T-cell (primary cell): ENCODE data around the gene METTL22. TPM values are rescaled to one million over a fixed set of nuclear protein-coding genes. Genes with fewer than 3 reads are reported as not detected.

ENCODE experiments used
- ATAC-seq, 4 experiments: fragments of 200-7000 bp in 3 of 4; fragments of 150-1000 bp in 1 of 4; cut with Tn5 transposase; replicated peaks in 1 of 4; 1 replicate in 3 of 4; 2 replicates in 1 of 4; pipeline ENCODE4 v1.10.0; 2021; ENCODE audit warnings: moderate library complexity in 3 of 4, mild to moderate bottlenecking in 2 of 4, moderate number of reproducible peaks in 1 of 4
- CTCF ChIA-PET, 2 donors: fragments of 300-600 bp; sonication (Branson Sonifier 250); formaldehyde crosslinking; loops; one replicate each; lab custom pipeline; 2022; ENCODE audit warnings: antibody characterized with exemption in 2 of 2; lab: Charles Lee
- POLR2A ChIA-PET, 2 donors: fragments of 300-600 bp; sonication (Branson Sonifier 250); formaldehyde crosslinking; loops; one replicate each; lab custom pipeline; 2022; ENCODE audit warnings: antibody characterized with exemption in 2 of 2; lab: Charles Lee
- DNase-seq, 35 experiments: peaks; one replicate each; pipeline versions ENCODE4 v3.0.0 to v3.0.0-alpha.2; 2013 to 2023
- H3K27ac ChIP-seq: one replicate; pipeline ENCODE4 v1.5.1; 2013; ENCODE audit warnings: low read length
- H3K27me3 ChIP-seq, 2 experiments: replicated peaks in 1 of 2; 1 replicate in 1 of 2; 2 replicates in 1 of 2; pipeline versions ENCODE4 v1.6.1 to v1.7.0; 2013; ENCODE audit warnings: low read length in 1 of 2, mixed read lengths in 1 of 2; ENCODE audit not compliant: control insufficient read depth in 2 of 2, insufficient read depth in 2 of 2; ENCODE audit errors: extremely low read depth in 1 of 2
- H3K36me3 ChIP-seq, 2 donors: 1 replicate in 1 of 2; 2 replicates in 1 of 2; pipeline versions ENCODE4 v1.6.1 to v1.7.0; 2013; ENCODE audit warnings: low read length in 1 of 2; ENCODE audit not compliant: control insufficient read depth in 2 of 2, insufficient read depth in 1 of 2; ENCODE audit errors: extremely low read depth in 1 of 2
- H3K4me1 ChIP-seq, 2 experiments: 1 replicate in 1 of 2; 2 replicates in 1 of 2; pipeline versions ENCODE4 v1.6.1 to v1.7.0; 2013; ENCODE audit warnings: low read length in 2 of 2, mixed read lengths in 1 of 2; ENCODE audit not compliant: insufficient read depth in 2 of 2, control insufficient read depth in 1 of 2; ENCODE audit errors: extremely low read depth in 1 of 2
- H3K4me3 ChIP-seq, 2 donors: 1 replicate in 1 of 2; 2 replicates in 1 of 2; pipeline versions ENCODE4 v1.5.1 to v1.7.0; 2013; ENCODE audit warnings: mild to moderate bottlenecking in 2 of 2, low read length in 1 of 2, moderate library complexity in 1 of 2; ENCODE audit not compliant: control insufficient read depth in 1 of 2; ENCODE audit errors: extremely low read depth in 1 of 2
- H3K9me3 ChIP-seq: 2 replicates; pipeline ENCODE4 v1.7.0; 2013
- H3K27ac Mint-ChIP-seq, 2 donors: one replicate each; pipeline ENCODE4 v1.8.0; 2020 to 2021; ENCODE audit warnings: mild to moderate bottlenecking in 2 of 2, mixed read lengths in 2 of 2
- H3K27me3 Mint-ChIP-seq, 2 donors: one replicate each; pipeline ENCODE4 v1.8.0; 2021 to 2022; ENCODE audit warnings: mixed read lengths in 2 of 2
- H3K36me3 Mint-ChIP-seq: one replicate; pipeline ENCODE4 v1.8.0; 2021; ENCODE audit warnings: mixed read lengths
- H3K4me1 Mint-ChIP-seq, 3 donors: one replicate each; pipeline ENCODE4 v1.8.0; 2020 to 2022; ENCODE audit warnings: mixed read lengths in 3 of 3, mild to moderate bottlenecking in 1 of 3
- H3K4me3 Mint-ChIP-seq, 3 donors: one replicate each; pipeline ENCODE4 v1.8.0; 2020 to 2022; ENCODE audit warnings: mild to moderate bottlenecking in 3 of 3, mixed read lengths in 3 of 3, moderate library complexity in 3 of 3
- H3K9me3 Mint-ChIP-seq, 3 donors: one replicate each; pipeline ENCODE4 v1.8.0; 2020 to 2022; ENCODE audit warnings: mixed read lengths in 3 of 3
- WGBS: methylation state at CpG from one replicate; pipeline ENCODE4 v1.1.5; 2013; ENCODE audit warnings: missing lambda C conversion rate; ENCODE audit not compliant: insufficient coverage; 5-methylcytosine and 5-hydroxymethylcytosine counted together
- total RNA-seq, 35 experiments: library from RNA in 6 of 35; stranded (reverse) in 6 of 35; fragments of 120-200 nt in 1 of 35; gene quantifications; one replicate each; pipeline versions ENCODE4 v1.2.1 to v1.2.4 and lab custom pipeline; 2013 to 2026

The METTL22 gene
- total RNA-seq, 5 donors from 2014 or later (not counting 1 experiment from before 2014, with no cell fraction given), result 27.6 to 53.4 (median 34.4) TPM

GRCh38 chr16:8628981-8629725 lies 7.7 kb downstream of the METTL22 start:
- Histone ChIP-seq H3K27ac (no peak overlapping the region), H3K36me3 (peaks cover 38 to 80% of the 10 kb centered on the region in 2 donors), H3K4me3 (no peak overlapping the region), H3K9me3 (no peaks in the 10 kb centered on the region), H3K27me3 (no peaks in the 10 kb centered on the region), H3K4me1 (no peaks in the 10 kb centered on the region)
- Mint-ChIP-seq H3K4me1 (peaks cover 12 to 19% (median 16%) of the 10 kb centered on the region in 3 donors), H3K4me3 (no peak overlapping the region), H3K9me3 (no peaks in the 10 kb centered on the region), H3K36me3 (peaks cover 55% of the 10 kb centered on the region), H3K27ac (no peak overlapping the region), H3K27me3 (no peaks in the 10 kb centered on the region)
- POLR2A ChIA-PET, result no interaction called here
- CTCF ChIA-PET, result no interaction called here
- WGBS, result 98% methylated on average over 14 of the region's 16 CpGs
- ATAC-seq (no peak), DNase-seq (no peak)

GRCh38 chr16:8630255-8630953 lies 8.9 kb downstream of the METTL22 start:
- Histone ChIP-seq H3K27ac (no peak overlapping the region), H3K4me1 (no peaks in the 10 kb centered on the region), H3K9me3 (no peaks in the 10 kb centered on the region), H3K27me3 (no peaks in the 10 kb centered on the region), H3K4me3 (no peak overlapping the region), H3K36me3 (peaks cover 38 to 83% of the 10 kb centered on the region in 2 donors)
- H3K4me1 Mint-ChIP-seq, result peaks cover 5 to 9% (median 7%) of the 10 kb centered on the region in 3 donors
- POLR2A ChIA-PET, result no interaction called here
- CTCF ChIA-PET, result interaction anchor here in 1 of 2 donors (0.6 kb wide), 1 partner anchor 280 kb away, joined by 3 read pairs; no protein-coding TSS in a partner anchor
- WGBS, result 97% methylated on average over 3 of the region's 11 CpGs
- no peak overlapping the region for H3K4me3 Mint-ChIP-seq
- no peak for DNase-seq
- no peak overlapping the region for H3K27ac Mint-ChIP-seq
- H3K27me3 Mint-ChIP-seq, result no peaks in the 10 kb centered on the region
- H3K36me3 Mint-ChIP-seq, result peaks cover 62% of the 10 kb centered on the region
- ATAC-seq, result no peak
- H3K9me3 Mint-ChIP-seq, result no peaks in the 10 kb centered on the region

GRCh38 chr16:8631373-8631772 lies 9.9 kb downstream of the METTL22 start:
- WGBS, result 100% methylated on average over 8 of the region's 9 CpGs
- no peaks in the 10 kb centered on the region for H3K9me3 ChIP-seq
- H3K4me1 Mint-ChIP-seq, result peaks cover 4 to 5% (median 5%) of the 10 kb centered on the region in 3 donors
- no peaks in the 10 kb centered on the region for H3K9me3 Mint-ChIP-seq
- no peaks in the 10 kb centered on the region for H3K27me3 Mint-ChIP-seq
- H3K4me3 Mint-ChIP-seq, result no peak overlapping the region
- H3K36me3 ChIP-seq, result peaks cover 40 to 83% of the 10 kb centered on the region in 2 donors
- H3K36me3 Mint-ChIP-seq, result peaks cover 65% of the 10 kb centered on the region
- no peak for ATAC-seq
- ChIA-PET POLR2A (no interaction called here), CTCF (no interaction called here)
- H3K4me1 ChIP-seq, result no peaks in the 10 kb centered on the region
- no peak for DNase-seq
- no peak overlapping the region for H3K27ac ChIP-seq
- no peak overlapping the region for H3K27ac Mint-ChIP-seq
- H3K4me3 ChIP-seq, result no peak overlapping the region
- no peaks in the 10 kb centered on the region for H3K27me3 ChIP-seq

GRCh38 chr16:8631818-8632465 lies 10.4 kb downstream of the METTL22 start:
- H3K4me3 Mint-ChIP-seq, result no peak overlapping the region
- CTCF ChIA-PET, result no interaction called here
- POLR2A ChIA-PET, result no interaction called here
- peaks cover 65% of the 10 kb centered on the region for H3K36me3 Mint-ChIP-seq
- H3K9me3 Mint-ChIP-seq, result no peaks in the 10 kb centered on the region
- Histone ChIP-seq H3K27me3 (no peaks in the 10 kb centered on the region), H3K9me3 (no peaks in the 10 kb centered on the region), H3K36me3 (peaks cover 37 to 85% of the 10 kb centered on the region in 2 donors), H3K4me1 (no peaks in the 10 kb centered on the region), H3K4me3 (no peak overlapping the region), H3K27ac (no peak overlapping the region)
- ATAC-seq (no peak), DNase-seq (no peak)
- peaks cover 2 to 4% (median 3%) of the 10 kb centered on the region in 3 donors for H3K4me1 Mint-ChIP-seq
- no peak overlapping the region for H3K27ac Mint-ChIP-seq
- 88% methylated on average over 9 of the region's 15 CpGs for WGBS
- no peaks in the 10 kb centered on the region for H3K27me3 Mint-ChIP-seq

GRCh38 chr16:8632675-8633182 lies 11.2 kb downstream of the METTL22 start:
- Mint-ChIP-seq H3K4me3 (no peak overlapping the region), H3K9me3 (no peaks in the 10 kb centered on the region), H3K27me3 (no peaks in the 10 kb centered on the region), H3K36me3 (peaks cover 62% of the 10 kb centered on the region), H3K27ac (no peak overlapping the region), H3K4me1 (no peaks in the 10 kb centered on the region)
- WGBS, result 90% methylated on average over 1 of the region's 5 CpGs
- ChIA-PET CTCF (no interaction called here), POLR2A (interaction anchor here in 1 of 2 donors (0.6 kb wide), 1 partner anchor 59 kb away, joined by 3 read pairs; no protein-coding TSS in a partner anchor)
- no peak overlapping the region for H3K27ac ChIP-seq
- H3K27me3 ChIP-seq, result no peaks in the 10 kb centered on the region
- peaks cover 34 to 82% of the 10 kb centered on the region in 2 donors for H3K36me3 ChIP-seq
- no peaks in the 10 kb centered on the region for H3K4me1 ChIP-seq
- DNase-seq, result peak in 1 of 35 experiments; percentile 32
- H3K9me3 ChIP-seq, result no peaks in the 10 kb centered on the region
- H3K4me3 ChIP-seq, result no peak overlapping the region
- no peak for ATAC-seq

GRCh38 chr16:8634991-8635736 lies 13.7 kb downstream of the METTL22 start:
- Mint-ChIP-seq H3K4me3 (no peak overlapping the region), H3K27me3 (no peaks in the 10 kb centered on the region), H3K4me1 (no peaks in the 10 kb centered on the region), H3K9me3 (no peaks in the 10 kb centered on the region), H3K27ac (no peak overlapping the region), H3K36me3 (peaks cover 65% of the 10 kb centered on the region)
- no peak for DNase-seq
- Histone ChIP-seq H3K36me3 (peaks cover 27 to 78% of the 10 kb centered on the region in 2 donors), H3K27ac (no peak overlapping the region), H3K4me3 (no peak overlapping the region), H3K27me3 (no peaks in the 10 kb centered on the region), H3K9me3 (no peaks in the 10 kb centered on the region), H3K4me1 (no peaks in the 10 kb centered on the region)
- no peak for ATAC-seq
- POLR2A ChIA-PET, result no interaction called here
- CTCF ChIA-PET, result no interaction called here
- 91% methylated on average over 17 of the region's 18 CpGs for WGBS
